C1 segment of cervical spinal cord (tissue), 14 donors: Measurements from ENCODE around the gene LEMD3.
A peak's percentile ranks its signal among the peaks of the same experiment; 100 is the strongest.

ENCODE experiments used
- DNase-seq, 14 donors: peaks; one replicate each; lab custom pipeline; 2025; lab: John Stamatoyannopoulos, UW

Gene LEMD3

DNA sequence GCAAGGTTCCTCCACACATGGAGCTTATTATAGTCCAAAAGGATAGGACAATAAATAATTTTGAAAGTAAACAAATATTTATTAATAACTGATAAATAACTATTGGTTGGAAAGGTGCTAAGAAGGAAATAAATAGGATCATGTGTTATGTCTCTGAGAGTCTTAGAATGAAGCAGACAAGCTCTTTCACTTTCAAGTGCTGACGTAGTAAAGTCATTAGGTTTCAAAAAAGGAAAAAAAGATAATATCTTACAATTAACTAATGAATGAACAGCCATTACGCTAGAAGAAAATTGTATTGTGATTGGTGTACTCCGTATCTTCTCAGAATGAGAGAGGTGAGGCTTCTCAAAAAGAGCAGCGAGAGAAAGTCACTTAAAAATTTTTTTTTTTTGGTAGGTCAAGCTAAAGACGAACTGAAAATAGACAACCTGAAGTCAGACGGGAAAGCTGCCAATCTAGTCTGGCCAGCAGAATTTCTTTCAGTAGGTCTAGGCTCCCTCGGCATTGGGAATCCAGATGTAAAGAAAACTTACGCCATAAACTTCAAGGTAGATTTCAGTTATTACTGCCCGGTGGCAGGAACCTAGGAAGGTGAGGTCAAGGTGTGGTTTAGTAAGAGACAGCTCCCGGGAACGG lies 583 bp upstream of the LEMD3 start:
- no peak for DNase-seq

DNA sequence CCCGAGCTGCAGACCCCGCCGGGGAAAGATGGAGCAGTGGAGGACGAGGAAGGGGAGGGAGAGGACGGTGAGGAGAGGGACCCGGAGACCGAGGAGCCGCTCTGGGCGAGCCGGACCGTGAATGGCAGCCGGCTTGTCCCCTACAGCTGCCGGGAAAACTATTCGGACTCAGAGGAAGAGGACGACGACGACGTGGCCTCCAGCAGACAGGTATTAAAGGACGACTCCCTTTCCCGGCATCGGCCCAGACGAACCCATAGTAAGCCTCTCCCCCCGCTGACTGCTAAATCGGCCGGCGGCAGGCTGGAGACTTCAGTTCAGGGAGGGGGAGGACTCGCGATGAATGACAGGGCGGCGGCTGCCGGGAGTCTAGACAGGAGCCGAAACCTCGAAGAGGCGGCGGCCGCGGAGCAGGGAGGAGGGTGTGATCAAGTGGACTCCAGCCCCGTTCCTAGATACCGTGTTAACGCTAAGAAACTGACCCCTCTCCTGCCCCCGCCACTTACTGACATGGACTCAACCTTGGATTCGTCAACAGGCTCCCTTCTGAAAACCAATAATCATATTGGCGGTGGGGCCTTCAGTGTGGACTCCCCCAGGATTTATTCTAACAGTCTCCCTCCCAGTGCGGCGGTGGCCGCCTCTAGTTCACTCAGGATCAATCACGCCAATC lies 962 bp downstream of the LEMD3 start:
- DNase-seq = peak in 13 of 14 donors; percentile 1 to 72 (median 49)

DNA sequence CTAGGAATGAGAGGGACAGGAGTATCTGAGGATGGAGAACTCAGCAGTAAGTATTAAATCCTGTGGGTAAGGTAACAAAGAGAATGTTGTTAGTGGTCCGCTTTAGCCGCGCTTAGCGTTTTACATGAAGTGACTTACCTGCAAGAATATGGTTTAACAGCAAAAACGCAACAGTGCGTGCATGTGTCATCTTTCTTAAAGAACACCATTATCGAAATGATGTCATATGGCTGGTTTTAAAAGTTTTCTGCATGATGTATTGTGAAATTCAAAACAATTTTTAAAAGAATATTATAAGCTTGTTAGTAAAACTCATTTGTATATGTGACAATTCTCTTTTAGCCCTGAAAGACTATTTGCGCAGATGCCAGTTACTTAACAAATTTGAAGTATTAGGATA lies 1.7 kb downstream of the LEMD3 start:
- no peak for DNase-seq

DNA sequence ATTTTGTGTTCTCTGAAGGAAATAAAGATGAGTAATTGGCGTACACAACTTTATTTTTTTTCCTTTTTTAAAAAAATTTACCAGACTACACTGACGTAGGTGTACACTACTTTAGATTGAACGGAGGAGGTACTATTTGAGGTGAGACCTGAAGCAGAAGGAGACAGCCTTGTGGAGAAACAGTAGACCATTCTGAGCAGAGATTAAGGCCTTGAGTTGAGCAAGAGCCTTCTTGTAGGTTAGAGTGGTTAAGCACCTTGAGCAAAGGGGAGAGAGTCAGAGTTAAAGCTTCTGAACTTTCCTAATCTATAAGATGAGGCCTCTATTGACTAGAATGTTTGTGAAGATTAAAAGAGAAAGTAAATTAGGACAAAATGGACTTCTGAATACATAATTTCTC lies 2.5 kb downstream of the LEMD3 start:
- no peak for DNase-seq

DNA sequence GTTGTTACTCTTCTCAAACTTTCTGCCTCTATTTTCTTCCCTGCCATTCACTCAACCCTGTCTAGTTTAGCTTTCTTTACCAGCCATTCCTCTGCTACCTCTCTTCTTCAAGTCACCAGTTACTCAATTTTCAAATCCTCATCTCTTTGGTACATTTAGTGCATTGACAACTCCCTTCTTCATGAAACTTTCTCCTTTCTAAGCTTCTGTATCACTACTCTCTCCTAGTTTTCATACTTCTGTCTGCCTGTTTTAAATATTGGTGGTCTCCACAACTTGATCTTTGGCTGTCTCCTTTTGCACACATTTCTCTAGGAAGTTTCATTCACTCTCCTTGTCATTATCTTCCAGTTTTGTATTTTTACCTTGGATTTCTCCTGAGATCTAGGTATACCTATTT lies 6.0 kb downstream of the LEMD3 start:
- no peak for DNase-seq

DNA sequence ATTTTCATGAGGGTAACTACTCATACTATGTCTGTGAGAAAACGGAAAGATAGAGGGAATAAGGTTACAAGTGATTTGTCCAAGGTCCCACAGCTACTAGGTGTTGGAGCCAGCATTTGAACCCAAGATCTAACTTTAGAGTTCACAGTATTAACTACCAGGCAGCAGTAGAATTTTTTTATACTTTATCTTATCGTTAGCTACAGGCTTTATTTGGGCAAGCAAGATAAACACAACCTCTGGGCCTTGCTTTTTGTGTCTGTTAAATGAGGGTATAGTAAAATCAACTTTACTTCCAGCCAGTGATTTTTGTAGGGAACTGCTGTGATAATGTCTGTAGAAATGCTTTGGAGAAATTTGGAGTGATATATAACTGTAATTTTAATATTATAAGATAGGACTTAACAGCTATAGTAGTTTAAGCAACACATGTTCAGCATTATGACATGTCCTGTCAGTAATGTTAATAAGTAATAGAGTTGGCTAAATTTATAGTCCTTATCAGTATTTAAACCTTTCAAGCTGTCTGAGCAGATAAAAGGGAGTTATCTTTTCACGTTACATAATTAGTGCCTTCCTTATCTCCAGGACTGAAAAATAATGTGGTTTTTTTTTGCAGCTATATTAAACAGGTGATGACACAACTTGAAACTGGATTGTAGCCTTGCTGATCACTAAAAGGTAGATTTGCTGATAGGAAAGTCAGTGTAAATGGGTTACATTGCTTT lies 12.8 kb downstream of the LEMD3 start:
- DNase-seq = no peak

DNA sequence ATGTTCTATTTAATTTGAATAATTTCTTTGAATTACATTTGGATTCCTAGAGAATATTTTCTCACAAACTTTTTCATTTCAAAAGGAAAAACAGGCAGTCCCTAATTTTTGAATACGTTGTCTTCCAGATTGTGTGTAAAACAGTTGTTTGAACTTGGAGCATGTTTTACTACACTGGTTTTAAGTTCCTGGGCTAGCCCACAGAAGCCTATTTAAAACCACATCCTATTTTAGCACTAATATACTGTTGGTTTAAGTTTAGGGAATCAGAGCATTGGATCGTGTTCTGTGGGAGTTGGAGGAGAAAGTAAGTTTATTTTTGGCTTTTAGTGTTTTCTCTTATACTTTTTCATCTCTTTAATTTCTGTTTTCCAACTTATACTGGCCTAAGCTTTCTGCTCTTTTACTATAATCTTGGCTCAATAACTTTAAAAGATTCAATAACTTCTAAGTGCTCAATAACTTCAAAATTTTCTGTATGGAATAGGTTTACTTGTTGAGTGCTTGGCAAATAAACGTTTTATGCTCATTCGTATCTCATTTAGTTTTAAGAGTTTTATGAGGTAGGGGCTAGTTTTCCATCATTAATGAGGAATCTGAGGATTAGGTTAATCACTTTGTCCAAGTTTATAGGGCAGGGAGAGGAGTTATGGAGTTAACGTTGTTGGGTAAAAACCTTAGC lies 14.9 kb downstream of the LEMD3 start:
- DNase-seq = no peak

DNA sequence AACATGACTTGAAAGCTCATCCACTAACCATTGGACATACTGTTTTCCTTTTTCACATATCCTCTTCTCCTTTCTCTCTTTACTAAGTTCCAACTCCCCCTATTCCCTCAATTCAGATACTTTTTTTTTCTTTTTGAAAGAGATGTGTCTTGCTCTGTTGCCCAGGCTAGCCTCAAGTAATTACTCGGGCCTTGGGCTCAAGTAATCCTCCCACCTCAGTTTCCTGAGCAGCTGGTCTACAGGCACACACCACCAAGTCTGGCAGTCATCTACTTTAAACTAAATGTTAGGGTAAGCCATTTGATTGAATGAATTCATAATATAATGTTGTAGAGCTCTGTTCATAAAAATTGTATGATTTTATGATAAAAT lies 15.5 kb downstream of the LEMD3 start:
- no peak for DNase-seq

DNA sequence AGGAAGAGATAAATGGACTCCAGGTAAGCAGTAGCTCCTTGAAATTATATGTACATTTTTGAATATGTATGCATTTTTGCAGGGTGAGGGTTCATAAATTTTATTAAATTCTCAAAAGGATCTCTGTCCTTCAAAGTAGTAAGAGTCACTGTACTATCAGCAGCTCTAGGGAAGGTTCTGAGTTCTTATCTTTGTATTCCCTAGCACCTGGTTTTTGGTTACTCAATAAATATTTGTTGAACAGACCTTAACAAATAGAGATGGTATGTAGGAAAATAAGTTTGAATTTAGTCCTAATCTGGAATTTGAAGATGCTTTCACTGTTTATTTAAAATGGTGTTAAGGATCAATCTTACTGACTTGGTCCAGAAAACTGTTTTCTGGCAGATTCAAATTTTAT lies 18.3 kb downstream of the LEMD3 start:
- no peak for DNase-seq

DNA sequence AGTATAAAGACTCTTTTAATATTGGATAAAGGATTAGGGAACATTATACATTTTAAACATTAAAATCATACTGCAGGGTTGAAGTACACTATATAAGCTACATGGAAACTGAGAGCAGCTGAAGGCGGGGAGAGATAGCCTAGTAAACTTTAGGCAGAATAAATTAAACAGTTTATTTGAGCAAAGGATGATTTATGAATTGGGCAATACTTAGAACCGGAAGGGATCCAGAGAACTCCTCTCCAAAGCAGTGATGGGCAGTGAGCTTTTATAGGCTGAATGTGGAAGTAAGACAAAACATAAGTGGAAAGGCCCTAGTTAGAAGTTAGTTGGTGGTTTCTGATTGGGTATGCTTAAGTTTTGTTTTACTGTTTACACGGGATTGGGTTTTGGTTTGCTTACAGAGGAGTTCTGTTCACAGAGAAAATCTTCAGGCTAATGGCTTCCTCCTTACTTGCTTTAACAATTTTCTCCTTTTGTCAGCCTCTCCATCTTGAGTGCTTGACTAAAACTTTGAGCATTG lies 18.9 kb downstream of the LEMD3 start:
- no peak for DNase-seq

DNA sequence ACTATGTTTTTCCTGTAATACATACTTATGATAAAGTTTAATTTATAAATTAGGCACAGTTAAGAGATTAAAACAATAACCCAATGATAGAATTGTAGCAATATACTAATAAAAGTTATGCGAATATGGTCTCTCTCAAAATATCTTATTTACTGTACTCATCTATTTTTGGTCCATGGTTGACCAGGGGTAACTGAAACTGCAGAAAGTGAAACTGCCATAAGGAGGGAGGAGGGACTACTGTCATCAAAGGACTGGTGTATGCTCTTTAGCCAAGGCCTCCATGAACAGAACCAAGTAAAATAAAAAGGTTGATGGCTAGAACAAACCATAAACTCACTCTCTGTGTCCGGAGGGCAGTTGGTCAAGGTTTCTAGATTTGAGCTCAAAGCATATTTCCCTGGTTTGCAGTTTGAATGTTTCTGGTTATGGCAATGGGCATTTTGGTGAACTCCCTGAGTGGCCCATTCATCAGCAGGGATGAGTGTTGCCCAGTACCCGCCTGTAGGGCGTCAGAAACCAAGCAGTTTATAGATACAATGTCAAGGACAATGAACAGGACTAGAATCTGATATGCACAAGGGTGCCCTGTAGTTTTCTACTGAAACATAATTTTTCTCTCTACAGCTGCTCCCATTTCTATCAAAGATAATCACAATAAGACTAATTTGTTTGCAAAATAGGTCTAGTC lies 19.8 kb downstream of the LEMD3 start:
- no peak for DNase-seq

DNA sequence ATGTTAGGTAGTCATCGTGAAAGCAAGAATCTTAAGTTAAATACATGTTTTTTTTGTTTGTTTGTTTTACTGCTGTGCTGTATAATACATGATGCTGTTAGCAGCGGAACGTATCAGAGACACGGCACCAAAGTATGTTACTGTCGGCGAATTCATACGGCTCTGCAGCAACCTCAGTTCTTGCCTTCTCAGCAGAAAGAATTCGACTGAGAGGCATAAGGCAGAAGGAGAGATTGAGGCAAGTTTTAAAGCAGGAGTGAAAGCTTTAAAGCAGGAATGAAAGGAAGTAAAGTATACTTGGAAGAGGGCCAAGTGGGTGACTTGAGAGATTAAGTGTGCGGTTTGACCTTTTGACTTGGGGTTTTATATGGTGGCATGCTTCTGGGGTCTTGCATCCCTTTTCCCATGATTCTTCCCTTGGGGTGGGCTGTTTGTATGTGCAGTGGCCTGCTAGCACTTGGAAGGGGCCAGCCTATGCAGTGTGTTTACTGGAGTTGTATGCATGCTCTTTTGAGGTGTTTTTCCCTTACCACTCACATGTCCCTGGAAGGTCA lies 23.7 kb downstream of the LEMD3 start:
- DNase-seq = no peak

DNA sequence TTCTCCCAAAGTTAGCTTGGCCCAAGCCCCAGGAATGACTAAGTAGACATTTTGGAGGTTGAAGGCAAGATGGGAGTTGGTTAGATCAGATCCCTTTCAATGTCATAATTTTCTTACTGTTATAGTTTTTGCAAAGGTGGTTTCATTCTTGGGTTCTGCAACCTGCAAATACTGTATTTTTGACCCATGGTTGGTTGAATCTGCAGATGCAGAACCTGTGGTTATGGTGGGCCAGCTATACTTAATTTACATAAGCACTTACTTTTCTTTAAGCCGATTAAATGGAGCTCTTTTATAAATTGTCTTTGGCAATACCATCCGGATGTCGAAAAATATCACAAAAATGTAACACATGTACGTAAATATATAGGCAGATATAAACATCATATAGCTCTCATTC lies 25.6 kb downstream of the LEMD3 start:
- no peak for DNase-seq

DNA sequence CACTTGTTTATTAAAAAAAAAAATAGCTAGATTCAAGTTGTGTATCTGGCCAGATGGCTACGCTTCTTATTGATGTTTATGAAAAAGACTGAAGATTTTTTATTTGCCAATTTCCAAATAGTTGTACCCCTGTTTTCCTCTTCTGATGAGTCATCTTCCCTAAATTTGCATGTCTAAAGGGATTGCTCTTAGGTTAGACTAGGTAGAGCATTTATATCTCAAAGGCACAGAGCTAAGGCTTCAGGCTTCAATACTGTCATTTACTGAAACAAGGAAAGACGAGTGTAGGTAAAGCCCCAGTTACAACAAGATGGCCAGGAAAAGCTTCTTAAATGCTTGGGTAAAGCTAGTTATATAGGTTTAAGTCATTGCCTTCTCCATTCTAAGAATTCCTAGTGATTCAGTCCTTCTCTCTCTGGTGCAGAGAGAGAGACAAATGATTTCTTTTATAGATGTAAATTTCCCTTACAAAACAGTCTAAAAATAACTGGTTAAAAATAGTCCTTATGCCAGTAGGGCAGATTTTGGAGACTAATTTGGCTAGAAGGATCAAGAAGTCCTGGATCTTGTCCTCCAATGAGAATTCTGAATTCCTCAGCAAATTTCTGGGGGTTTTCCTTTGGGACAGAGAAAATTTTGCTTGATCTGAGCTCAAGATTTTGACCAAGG lies 26.1 kb downstream of the LEMD3 start:
- DNase-seq = no peak

DNA sequence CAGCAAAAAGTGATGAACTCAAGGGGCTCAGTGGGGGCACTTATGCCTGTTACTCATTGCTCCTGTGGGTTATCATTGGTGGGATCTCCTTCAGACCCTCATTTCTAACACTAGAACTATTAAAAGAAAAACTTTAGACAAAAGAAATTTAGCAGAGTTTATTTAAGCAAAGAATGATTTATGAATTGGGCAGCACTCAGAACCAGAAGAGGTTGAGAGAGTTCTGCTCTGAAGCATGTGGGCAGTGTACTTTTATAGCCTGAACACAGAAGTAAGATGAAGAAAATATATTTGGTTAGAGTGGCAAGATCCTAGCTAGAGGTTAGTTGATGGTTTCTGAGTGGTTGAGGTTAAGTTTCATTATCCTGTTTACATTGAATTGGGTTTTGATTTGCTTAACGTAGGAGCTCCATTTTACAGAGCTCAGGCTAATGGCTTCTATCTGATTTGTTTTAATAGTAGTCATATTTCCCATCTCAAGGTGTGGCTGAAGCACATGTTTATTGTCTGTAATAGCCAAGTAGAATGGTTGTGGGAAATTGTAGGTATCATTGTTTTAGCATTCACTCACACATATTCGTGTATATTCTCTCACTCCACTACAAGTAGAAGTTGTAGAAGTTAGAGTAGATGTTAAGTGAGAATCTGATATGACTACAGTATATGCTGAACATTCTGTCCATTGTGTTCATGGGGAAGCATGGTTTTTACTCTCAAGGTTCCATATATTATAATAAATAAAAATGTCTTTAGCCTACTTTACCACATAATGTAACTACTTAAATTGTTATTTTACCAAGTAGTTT lies 27.6 kb downstream of the LEMD3 start:
- DNase-seq = no peak

DNA sequence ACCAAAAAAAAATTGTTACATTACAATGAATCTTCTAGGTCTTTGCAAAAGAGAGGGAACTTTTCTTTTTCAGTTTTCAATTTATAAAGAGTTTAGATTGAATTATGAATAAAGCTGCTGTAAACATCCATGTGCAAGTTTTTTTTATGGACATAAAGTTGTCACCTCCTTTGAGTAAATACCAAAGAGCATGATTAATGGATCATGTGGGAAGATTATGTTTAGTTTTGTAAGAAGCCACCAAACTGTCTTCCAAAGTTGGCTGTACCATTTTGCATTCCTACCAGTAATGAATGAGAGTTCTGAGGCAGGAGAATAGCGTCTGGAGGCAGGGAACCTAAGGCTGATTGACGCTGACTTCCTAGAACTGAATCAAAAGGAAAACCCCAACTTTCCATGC lies 30.2 kb downstream of the LEMD3 start:
- DNase-seq = no peak

DNA sequence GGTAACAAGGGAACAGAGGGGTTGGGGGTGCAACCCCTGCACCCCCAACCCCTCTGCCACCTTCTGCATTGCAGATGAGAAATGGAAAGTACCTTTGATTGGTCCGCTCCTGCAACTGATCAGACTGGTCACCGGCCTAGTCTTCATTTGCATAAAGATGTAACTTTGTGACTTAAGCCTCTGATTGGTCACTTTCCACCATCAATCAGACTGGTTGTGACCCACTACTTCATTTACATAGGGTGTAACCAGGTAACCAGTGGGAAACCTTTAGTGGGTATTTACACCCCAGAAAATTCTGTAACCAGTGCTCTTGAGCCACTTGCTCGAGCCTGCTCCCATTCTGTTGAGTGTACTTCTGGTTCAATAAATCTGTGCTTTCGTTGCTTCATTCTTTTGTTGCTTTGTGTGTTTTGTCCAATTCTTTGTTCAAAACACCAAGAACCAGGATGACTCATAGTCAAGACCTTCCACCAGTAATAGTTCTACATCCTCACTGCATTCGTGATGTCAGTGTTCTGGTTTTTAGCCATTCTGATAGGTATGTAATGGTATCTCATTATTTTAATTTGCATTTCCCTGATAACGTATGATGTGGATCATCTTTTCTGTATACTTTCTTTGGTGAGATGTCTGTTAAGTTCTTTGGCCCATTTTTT lies 30.8 kb downstream of the LEMD3 start:
- no peak for DNase-seq

DNA sequence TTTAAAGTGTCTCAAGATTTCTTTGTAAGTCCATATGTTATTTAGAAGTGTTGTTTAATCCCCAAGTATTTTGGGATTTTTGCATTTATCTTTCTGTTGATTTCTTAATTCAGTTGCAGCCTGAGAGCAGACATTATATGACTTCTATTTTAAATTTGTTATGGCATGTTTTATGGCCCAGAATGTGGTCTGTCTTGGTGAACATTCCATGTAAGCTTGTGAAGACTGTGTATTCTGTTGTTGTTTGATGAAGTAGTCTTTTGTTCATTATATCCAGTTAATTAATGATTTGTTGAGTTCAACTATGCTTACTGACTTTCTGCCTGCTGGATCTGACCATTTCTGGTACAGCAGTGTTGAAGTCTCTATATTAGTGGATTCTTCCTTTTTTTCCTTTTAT lies 34.0 kb downstream of the LEMD3 start:
- no peak for DNase-seq

DNA sequence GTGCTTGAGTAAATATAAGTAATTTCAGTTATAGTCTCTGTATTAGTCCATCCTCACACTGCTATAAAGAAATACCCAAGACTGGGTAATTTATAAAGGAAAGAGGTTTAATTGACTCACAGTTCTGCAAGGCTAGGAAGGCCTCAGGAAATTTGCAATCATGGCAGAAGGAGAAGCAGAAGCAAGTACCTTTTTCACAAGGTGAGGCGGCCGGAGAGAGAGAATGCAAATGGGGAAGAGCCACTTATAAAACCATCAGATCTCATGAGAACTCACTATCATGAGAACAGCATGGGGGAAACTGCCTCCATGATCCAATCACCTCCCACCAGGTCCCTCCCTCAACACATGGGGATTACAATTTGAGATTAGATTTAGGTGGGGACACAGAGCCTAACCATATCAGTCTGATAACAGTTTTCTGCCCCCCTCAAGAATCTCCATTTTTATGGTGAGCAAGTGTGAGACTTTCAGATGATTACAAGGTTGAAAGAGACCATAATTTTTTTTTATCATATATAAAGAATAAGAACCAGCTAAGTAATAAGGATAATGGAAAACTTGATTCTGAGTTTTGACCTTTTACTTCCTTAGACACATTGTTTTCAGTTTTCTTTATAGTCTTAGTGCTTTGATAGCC lies 35.6 kb downstream of the LEMD3 start:
- DNase-seq = no peak
